GM19324 (cell line): ENCODE measurements around the gene ANKRD18B.
"Not testable (repeated sequence)": the region's sequence is repeated elsewhere in the genome, so short reads cannot be mapped to it uniquely, and the experiment has no call there.

ENCODE experiments used
- ATAC-seq: cut with Tn5 transposase; IDR thresholded peaks from one replicate; pipeline ENCODE4 v1.9.1; 2021; ENCODE audit warnings: mild to moderate bottlenecking, moderate library complexity; ENCODE audit not compliant: unreplicated experiment, low FRiP score

Gene ANKRD18B

GRCh38 chr9:33604249-33604648, 80.2 kb downstream of the ANKRD18B start:
- not testable (repeated sequence) for ATAC-seq

DNA sequence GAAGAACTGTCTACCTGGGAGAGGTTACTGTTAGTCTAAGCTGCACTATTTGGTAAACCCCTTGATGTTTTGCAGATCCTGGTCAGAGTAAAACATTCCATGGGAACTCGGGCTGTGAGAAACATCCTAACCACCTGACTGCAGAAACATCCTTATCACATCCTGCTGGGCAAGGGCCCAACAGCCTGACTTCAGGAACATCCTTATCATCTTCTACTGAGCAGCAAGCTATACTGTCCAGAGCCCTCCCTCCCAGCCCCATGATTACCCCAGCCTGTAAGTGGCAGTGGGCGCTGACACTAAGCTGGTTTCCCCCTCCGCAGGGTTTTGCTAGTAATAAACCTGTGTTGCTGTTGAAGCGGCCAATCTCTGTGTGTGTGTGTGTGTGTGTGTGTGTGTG, 80.9 kb downstream of the ANKRD18B start:
- ATAC-seq, result not testable (repeated sequence)

DNA sequence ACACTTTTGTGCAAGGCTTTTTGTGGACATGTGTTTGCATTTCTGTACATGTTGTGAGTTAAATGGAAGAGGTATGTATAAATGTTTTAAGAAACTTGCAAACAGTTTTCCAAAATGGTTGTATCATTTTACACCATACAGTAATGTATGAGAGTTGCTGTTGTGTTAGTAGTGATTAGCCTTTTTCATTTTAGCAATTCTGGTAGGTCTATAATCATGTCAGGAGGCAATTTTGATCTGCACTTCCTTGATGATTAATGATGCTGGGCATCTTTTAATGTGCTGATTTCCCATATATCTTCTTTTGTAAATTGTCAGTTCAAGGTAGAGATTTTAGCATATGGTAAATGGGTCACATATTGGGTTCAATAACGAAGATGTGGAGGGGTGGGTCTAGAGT, 87.3 kb downstream of the ANKRD18B start:
- no peak for ATAC-seq

- not testable (repeated sequence) for ATAC-seq
These were observed 88.4 kb downstream of the ANKRD18B start for GRCh38 chr9:33612410-33612809.

GRCh38 chr9:33614001-33614687, 90.1 kb downstream of the ANKRD18B start:
- ATAC-seq, result no peak

- not testable (repeated sequence) for ATAC-seq
These were observed 94.3 kb downstream of the ANKRD18B start for GRCh38 chr9:33618370-33618769.

GRCh38 chr9:33619666-33620404, 95.8 kb downstream of the ANKRD18B start:
- no peak for ATAC-seq

GRCh38 chr9:33620738-33621439, 96.8 kb downstream of the ANKRD18B start:
- ATAC-seq, result no peak
